ENCODE measurements around the gene SEPHS1. TPM values are rescaled to one million over a fixed set of nuclear protein-coding genes. Genes with fewer than 3 reads are reported as not detected.

SEPHS1 gene
- total RNA-seq, 1 donor from 2014 or later, result 29.6 TPM

DNA sequence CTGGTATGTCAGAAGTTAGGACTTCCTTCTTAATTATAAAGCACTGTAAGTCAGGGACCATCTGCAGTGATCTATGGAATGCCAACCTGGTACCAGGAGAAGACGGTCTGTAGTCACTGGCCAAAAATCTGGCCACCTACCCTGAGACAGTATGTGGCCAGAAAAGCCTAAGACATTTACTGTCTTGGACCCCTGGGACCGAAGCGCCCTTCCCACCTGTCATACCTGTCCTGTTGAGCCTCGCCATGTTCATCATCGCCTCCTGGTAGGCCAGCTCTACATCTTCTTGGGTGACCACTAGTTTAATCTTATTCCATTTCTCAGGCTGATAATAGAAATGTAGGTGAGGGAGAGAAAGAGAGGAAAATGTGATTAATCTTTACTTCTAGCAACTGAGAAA, 20.0 kb downstream of the SEPHS1 start:
- no peak for DNase-seq (ENCODE audit: low spot score)

DNA sequence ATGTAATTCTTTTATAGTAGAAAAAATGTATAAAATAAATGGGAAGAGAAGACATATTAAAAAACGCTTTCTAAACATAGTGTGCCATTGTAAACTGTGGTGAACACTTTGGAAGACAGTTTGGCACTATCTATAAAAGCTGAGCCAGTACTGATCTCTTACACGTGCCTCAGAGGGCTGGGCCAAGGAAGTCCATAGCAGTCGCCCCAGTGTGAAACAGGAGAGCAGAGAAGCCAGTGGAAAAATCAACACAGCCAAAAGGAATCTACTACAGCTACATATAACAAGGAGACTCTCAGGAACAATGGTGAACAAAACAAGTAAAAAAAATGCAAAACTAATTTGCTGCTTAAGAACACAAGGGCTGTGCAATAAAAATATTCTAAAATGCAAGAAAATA, 20.6 kb downstream of the SEPHS1 start:
- DNase-seq (ENCODE audit: low spot score), result no peak

DNA sequence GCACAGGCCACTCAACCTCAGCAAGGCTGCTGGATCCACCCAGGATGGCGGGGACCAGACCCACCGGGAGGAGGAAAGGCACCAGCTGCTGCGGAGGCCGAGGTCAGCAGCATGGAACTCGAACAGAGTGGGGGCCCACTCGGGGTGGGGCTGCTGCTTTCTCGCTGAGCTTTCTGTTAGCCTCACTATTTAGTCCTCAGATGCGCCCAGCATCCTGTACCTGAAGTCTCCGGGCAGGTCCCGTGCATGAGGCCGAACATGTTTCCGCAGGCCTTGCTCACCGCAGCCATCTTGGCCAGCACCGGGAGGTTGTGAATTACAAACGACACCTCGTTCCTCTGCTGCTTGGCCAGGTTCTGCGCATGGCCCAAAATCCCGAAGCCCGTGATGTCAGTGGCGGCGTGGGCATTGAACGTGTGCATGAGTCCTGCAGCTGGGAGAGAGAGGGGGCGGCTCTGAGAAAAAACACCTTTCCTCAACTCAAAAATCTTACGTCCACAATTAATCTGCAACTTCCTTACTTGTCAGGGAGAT, 25.4 kb downstream of the SEPHS1 start:
- DNase-seq (ENCODE audit: low spot score), result no peak

DNA sequence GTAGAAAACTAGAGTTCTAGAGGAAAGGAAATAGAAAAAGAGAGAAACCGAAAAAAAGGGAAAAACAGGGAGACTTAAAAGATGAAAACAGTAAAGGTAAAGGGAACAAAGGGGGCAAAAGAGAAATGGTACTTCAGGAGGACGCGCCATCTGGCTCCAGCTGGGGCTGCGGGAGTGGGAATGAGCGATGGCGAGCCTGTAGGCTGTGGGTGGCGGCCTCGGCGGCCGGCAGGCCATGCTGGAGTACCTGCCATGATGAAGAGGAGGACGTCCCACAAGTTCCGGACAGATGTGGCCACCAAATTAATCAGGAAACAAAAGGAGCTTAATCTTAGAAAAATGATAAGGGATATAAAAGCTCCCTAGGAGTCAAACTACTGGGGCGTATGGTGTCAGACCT, 26.5 kb downstream of the SEPHS1 start:
- no peak for DNase-seq (ENCODE audit: low spot score)

DNA sequence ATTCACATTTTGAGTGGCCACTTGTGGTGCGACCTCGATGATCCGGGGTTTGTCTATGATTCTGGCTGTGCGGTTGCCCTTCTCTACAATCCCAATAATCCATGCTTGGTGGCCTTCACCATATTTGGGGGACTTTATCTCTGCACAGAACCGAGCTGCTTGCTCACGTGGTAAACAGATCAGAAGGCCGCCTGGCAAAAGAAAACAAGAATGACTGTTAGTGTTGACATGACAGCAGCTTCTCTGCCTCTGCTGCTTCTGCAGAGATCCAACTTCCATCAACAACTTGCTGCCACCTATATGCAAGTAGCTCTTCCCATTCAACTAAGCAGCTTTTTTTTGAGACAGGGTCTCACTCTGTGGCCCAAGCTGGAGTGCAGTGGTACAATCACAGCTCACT, 28.9 kb downstream of the SEPHS1 start:
- no peak for DNase-seq (ENCODE audit: low spot score)

DNA sequence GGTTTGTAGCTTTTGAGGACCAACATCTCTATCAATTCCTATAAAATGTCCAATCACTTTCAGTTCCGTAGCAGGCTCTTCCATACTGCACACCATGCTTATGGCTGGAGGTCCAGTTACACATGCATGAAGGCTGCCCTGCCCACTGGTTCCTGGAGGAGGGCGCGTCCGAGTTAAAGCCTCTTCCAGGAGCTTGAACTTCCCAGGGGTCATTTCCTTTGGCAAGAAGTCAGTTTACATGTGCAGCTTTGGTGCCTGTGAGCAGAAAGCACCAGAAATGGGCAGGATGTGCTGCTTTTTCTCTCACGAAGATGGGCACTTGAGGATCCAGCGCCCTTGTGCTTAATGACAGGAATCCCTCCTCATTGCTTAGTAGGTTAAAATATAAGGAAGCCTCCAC, 30.6 kb downstream of the SEPHS1 start:
- no peak for DNase-seq (ENCODE audit: low spot score)

DNA sequence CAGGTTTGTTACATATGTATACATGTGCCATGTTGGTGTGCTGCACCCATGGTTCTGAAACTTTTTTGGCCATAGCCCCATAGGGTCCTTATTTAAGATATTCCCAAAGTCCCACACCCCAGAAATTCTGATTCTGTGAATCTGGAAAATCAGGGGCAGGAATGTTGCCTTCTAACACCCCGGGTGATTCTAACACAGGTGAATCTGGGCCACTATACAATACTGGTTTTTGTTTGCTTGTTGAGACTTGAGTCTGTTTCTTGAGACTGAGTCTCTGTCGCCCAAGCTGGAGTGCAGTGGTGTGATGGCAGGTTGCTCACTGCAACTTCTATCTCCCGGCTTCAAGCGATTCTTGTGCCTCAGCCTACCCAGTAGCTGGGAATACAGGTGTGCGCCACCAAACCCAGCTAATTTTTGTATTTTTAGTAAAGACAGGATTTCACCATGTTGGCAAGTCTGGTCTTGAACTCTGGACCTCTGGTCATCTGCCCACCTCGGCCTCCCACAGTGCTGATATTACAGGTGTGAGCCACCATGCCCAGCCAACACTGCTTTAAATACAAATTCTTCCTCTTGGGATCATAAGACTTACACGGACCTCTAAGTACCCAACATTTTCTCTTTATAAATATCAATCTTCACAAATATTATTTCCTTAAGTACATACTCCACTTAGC, 31.3 kb downstream of the SEPHS1 start:
- DNase-seq (ENCODE audit: low spot score), result no peak

DNA sequence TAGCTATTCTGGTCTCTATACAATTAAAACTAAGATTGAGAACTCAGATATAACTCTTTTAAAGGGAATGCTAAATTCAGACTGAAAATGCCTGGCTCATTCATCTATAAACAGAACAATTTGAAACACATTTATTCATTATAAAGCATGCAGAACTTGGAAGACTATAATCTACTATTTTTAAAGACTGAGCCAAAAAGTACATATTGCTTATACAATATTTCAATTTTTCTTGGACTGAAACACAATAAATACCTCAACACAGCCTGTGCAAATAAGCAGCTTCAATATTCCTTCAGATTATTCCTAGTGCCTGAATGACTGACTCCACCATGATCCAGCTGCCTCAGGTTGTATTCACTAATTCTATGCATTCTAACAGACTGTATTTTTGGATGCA, 32.7 kb downstream of the SEPHS1 start:
- DNase-seq (ENCODE audit: low spot score), result no peak

DNA sequence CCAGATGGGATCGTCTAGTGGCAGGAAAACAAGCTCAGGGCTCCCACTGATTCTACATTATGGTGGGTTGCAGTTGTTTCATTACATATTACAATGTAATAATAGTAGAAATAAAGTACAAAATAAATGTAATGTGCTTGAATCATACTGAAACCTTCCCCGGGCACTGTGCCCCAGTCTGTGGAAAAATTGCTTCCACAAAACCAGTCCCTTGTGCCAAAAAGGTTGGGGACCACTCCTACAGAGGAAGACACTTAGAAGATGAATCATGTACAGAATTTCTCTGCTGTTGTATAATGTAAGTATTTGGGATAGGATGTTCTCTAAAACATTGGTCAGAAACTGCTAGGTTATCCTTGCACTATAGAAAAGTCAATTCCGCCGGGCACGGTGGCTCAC, 36.9 kb downstream of the SEPHS1 start:
- DNase-seq (ENCODE audit: low spot score), result no peak

DNA sequence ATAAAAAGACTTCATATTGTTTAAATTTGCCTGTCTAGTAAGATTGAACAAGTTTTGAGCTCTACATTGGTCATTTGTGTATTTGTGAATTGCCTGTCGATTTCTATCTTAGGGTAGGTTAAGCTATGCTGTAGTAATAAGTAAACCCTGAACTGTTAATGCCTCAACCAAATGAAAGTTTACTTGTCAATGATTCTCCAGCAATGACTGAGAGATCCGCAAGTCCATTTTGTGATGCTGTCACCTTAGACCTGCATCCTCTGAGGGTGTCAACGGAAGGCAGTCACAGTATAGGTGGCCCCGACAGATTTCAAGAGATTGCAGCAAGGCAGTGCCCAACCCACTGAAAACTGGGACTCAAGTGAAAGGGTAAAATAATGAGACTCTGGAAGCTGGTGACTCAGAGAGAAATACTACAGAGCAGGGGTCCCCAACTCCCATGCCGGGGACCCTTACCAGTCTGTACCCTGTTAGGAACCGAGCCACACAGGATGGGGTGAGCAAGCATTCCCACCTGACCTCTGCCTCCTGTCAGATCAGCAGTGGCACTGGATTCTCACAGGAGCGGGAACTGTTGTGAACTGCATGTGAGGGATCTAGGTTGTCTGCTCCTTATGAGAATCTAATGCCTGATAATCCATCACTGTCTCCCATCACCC, 37.4 kb downstream of the SEPHS1 start:
- DNase-seq (ENCODE audit: low spot score), result no peak

DNA sequence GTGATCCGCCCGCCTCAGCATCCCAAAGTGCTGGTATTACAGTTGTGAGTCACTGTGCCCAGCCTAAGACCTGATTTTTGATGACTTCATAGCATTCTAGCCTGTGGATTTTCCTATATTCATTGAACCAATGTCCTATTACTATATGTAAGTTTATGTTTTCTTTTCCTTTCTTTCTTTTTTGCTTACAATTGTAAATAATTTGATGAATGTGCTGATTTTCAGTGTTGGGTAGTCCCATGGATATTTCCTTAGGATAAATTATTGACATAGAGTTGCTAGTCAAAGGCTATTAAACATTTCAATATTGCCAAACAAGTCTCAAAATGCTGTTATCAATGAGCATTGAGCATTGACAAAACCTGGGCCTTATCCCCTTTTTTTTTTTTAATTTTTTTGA, 38.3 kb downstream of the SEPHS1 start:
- DNase-seq (ENCODE audit: low spot score), result no peak

DNA sequence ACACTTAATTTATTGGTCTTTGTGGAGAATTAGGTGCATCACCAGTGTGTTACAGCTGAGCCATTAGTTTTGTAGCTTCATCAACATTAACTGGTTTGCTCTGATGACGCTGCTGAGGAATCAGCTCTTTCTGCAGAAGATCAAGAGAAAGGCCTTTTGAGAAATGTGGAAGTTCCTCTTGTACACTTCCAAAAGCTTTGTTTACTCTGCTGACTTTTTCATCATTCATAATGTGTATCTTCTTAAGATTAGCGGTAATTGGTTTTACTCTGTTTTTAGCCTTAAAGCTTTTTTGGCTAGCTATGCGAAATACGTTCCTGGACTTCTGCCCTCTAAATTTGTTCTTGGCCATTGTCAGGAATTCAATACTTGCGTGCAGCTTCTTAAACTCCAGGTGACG, 40.0 kb downstream of the SEPHS1 start:
- no peak for DNase-seq (ENCODE audit: low spot score)

DNA sequence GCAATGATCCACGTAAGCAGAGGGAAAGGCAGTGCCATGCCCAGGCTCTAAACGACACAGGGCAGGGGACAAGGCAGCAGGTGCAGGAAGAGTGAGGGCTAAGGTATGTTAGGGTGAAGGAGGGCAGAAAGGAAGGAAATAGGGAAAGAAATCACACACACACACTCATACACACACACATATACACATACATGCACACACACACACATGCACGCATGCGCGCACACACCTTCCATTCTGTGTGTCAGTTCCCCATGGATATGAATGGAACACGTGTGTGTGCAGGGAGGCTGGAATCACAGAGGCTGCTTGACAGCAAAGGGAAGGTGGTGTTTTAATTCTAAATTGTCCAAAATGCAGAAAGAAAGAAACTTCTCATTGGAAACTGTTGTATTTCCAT, 42.0 kb downstream of the SEPHS1 start:
- DNase-seq (ENCODE audit: low spot score), result no peak

DNA sequence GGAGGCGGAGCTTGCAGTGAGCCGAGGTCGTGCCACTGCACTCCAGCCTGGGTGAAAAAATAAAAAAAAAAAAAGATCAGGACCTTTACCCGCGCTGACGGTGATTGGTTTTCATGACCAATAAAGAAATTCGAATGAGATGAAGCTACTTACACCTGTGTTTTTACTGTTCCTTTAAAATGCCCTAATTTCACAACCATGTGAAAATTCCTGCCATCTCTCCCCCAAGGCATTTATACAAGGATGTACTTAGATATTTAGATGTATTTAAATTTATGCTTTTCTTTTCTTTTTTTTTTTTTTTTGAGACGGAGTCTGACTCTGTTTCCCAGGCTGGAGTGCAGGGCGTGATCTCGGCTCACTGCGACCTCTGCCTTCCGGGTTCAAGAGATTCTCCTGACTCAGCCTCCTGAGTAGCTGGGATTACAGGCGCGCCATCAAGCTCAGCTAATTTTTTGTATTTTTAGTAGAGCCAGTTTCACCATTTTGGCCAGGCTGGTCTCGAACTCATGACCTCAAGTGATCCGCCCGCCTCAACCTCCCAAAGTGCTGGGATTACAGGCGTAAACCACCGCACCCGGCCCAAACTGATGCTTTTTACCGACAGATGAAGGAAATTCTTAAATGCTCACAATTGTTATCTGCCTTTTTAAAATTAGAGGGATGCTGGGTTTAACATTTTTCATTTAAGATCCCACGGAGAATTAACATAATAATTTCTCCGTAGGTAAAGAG, 45.1 kb downstream of the SEPHS1 start:
- DNase-seq (ENCODE audit: low spot score), result no peak

DNA sequence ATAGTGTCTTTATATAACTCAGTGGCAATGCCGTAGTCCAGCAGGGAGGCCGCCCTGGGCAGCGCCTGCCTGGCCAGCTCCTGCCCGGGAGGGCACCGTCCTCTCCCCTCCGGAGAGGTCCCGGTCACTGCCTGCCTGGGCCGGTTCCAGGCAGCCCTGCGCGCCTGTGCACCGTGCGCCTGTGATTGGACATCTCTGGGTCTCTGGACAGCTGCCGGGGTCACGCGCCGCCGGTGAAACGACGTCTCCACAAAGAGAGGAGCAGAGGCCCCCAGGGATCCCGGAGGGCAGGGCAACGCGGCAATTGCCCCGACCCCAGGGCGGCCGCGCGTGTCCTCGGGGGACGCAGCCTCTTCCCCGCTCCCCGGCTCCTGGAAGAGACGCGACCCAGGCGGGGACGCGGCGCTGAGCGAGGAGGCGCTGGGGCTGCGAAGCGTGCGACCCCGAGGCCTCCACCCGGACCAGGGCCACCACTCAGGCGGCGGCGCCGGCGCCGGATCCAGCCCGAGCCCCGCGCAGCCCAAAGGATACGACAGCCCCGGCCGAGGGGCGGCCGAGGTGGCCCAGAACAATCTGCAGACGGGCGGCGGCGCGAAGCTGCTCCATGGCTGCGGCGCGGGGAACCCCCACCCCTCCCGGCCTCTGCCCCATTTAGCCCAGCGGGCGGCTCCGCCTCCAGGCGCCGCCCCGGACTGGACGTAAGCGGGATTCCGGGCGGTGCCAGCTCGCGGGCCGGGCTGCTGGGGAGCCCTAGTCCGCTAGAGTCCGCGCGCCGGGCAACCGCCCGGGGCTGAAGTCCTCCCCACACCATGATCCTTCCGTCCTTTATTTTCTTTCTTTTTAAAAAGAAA, 48.4 kb downstream of the SEPHS1 start, which contains the start of gene PHYH:
Gene PHYH (minus strand): TSS at position 628 of the 851 bp plus-strand sequence. CDS start 22 bp downstream, at position 606.
- DNase-seq (ENCODE audit: low spot score), result peak; percentile 92

DNA sequence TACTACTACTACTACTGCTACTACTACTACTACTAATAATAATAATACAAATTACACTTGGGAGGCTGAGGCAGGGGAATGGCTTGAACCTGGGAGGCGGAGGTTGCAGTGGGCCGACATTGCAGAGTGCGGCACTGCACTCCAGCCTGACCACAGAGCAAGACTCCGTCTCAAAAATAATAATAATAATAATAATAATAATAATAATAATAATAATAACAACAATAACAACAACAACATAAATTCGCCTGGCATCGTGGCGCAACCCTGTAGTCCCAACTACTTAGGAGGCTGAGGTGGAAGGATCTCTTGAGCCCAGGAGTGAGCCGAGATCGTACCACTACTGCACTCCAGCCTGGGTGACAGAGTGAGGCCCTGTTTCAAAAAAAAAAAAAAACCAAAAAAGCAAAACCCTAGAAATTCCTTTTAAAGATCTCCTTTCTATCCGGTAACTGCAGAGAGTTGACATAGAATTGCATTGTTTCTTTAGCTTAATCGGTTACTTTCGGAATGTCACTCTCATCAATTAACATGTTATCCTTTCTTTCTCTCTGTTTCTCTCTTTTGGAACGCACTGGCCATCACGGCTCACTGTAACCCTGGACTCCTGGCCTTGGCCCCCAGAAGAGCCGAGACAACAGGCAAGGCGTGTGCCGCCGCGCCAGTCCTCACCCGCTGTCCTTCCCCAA, 49.2 kb downstream of the SEPHS1 start:
- no peak for DNase-seq (ENCODE audit: low spot score)

DNA sequence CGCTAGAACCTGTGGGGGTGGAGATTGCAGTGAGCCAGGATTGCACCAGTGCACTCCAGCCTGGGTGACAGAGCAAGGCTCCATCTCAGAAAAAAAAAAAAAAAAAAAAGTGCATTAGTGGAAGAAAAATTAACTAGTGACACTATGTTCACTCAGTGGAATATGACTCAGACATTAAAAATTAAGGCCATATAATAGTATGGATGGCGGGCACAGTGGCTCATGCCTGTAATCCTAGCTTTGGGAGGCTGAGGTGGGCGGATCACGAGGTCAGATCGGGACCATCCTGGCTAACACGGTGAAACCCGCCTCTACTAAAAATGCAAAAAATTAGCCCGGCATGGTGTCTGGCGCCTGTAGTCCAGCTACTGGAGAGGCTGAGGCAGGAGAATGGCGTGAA, 51.6 kb downstream of the SEPHS1 start:
- DNase-seq (ENCODE audit: low spot score), result no peak

DNA sequence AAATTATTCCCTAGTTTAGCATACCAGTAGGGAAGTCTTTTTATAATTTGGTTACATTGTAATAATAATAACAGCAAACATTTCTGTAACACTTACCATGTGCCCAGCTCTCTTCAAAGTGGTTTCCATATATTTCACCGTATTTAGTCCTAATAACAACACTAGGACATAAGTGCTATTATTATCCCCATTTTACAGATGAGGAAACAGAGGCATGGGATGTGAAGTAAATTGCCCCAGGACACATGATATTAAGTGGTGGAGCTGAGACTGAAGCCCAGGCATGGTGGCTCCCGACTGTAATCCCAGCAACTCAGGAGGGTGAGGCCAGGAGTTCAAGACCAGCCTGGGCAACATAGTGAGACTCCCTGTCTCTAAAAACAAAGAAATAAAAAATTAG, 53.3 kb downstream of the SEPHS1 start:
- no peak for DNase-seq (ENCODE audit: low spot score)

DNA sequence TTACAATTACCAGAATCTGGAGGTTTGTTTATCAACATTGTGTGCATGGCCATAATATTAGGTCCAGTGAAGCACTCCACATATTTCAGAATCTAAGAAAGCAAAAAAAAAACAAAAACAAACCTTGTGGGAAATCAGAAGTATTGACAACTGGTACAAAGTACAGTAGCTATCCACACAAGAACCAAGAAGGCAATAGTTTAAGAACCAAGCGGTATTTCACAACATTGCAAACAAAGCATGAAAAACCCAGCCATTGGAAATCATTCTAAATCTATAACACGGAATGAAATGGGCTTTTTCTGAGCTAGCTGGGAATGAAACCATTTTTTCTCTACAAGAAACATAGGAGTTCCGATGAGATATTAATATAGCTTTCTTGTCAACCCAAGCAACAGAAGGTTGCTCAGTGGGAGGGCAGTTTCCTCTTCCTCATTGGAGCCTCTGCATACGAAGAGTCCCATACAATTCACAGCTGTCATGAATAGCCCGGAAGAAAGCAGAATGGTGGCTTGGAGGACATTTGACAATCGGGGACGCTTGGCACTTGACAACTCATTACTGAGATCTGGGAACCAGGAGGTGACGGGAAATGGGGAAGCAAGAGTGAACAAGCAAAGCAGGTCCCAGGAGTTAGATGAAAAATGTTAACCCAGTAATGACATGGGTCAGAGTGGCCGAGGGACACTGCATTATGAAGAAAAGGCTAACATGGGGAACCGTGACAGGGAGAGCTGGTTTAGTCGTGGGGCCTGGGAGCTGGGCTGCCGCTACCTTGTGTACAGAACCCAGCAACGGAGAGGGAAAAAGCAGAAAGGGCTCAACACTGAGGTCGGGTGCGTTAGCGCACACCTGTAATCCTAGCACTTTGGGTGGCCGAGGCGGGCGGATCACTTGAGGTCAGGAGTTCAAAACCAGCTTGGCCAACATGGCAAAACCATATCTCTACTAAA, 56.0 kb downstream of the SEPHS1 start:
- DNase-seq (ENCODE audit: low spot score), result no peak

DNA sequence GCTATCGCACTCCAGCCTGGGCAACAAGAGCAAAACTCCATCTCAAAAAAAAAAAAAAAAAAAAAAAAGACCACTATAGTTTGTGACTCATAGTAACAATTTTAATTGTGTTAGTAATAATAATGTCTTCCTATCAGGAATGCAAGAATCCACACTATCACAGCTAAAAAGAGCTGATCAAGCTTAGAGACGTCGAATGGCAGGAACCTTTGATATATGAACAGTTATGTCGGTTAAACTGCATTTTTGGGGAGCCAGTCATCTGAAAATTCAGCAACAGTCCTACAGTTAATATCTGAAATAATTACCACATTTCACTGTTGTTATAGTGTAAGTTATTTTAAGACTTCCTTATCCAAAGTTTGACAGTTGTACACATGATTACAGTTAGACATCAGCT, 57.0 kb downstream of the SEPHS1 start:
- DNase-seq (ENCODE audit: low spot score), result no peak
